B cell (primary cell): ENCODE measurements around the gene DTD1. TPM values are rescaled to one million over a fixed set of nuclear protein-coding genes. Genes with fewer than 3 reads are reported as not detected.

Experiments
- ATAC-seq: fragments of 200-7000 bp; cut with Tn5 transposase; one replicate; pipeline ENCODE4 v1.10.0; 2021; ENCODE audit warnings: low read depth, mild to moderate bottlenecking, moderate number of reproducible peaks, moderate library complexity
- CTCF ChIA-PET: fragments of 350-600 bp; sonication (Branson Sonifier 250); formaldehyde crosslinking; loops from one replicate; lab custom pipeline; 2021; ENCODE audit warnings: antibody characterized with exemption, inconsistent platforms; lab: Charles Lee
- POLR2A ChIA-PET: fragments of 350-600 bp; sonication (Branson Sonifier 250); formaldehyde crosslinking; loops from one replicate; lab custom pipeline; 2021; ENCODE audit warnings: antibody characterized with exemption; lab: Charles Lee
- DNase-seq: peaks from one replicate; pipeline ENCODE4 v3.0.0; 2013
- H2AFZ ChIP-seq: 2 replicates; pipeline ENCODE4 v1.6.1; 2012; ENCODE audit warnings: mild to moderate bottlenecking, low read depth, low read length; ENCODE audit not compliant: insufficient read depth, poor library complexity, severe bottlenecking
- H3K27ac ChIP-seq, 2 donors: 1 replicate in 1 of 2; 2 replicates in 1 of 2; pipeline ENCODE4 v1.5.1; 2012 to 2013; ENCODE audit warnings: low read length in 2 of 2, mild to moderate bottlenecking in 2 of 2, moderate library complexity in 1 of 2
- H3K27me3 ChIP-seq, 4 experiments: fragments of 200-600 bp in 1 of 4; sonication (generic) in 1 of 4; replicated peaks in 1 of 4; 1 replicate in 2 of 4; 2 replicates in 2 of 4; pipeline versions ENCODE4 v1.6.1 to v1.7.0; 2013 to 2016; ENCODE audit warnings: low read length in 3 of 4, mild to moderate bottlenecking in 2 of 4, mixed read lengths in 1 of 4, moderate library complexity in 1 of 4; ENCODE audit not compliant: insufficient read depth in 4 of 4, control insufficient read depth in 3 of 4; ENCODE audit errors: control extremely low read depth in 1 of 4
- H3K36me3 ChIP-seq, 2 experiments: replicated peaks in 1 of 2; 1 replicate in 1 of 2; 2 replicates in 1 of 2; pipeline versions ENCODE4 v1.6.1 to v1.7.1; 2013; ENCODE audit warnings: low read length in 1 of 2; ENCODE audit not compliant: insufficient read depth in 2 of 2, control insufficient read depth in 1 of 2; ENCODE audit errors: control extremely low read depth in 1 of 2, extremely low read depth in 1 of 2
- H3K4me1 ChIP-seq, 2 donors: fragments of 200-600 bp in 1 of 2; sonication (generic) in 1 of 2; 1 replicate in 1 of 2; 2 replicates in 1 of 2; pipeline versions ENCODE4 v1.5.1 to v1.6.1; 2013 to 2017; ENCODE audit warnings: low read length in 2 of 2; ENCODE audit not compliant: control insufficient read depth in 2 of 2, insufficient read depth in 2 of 2
- H3K4me2 ChIP-seq: replicated peaks from 2 replicates; pipeline ENCODE3; 2012; ENCODE audit warnings: mild to moderate bottlenecking, low read depth, low read length; ENCODE audit not compliant: poor library complexity, severe bottlenecking
- H3K4me3 ChIP-seq, 5 experiments: fragments of 200-600 bp in 1 of 5; sonication (generic) in 1 of 5; 1 replicate in 3 of 5; 2 replicates in 2 of 5; pipeline versions ENCODE4 v1.5.1 to v1.7.0; 2011 to 2016; ENCODE audit warnings: low read length in 4 of 5, mild to moderate bottlenecking in 4 of 5, low read depth in 2 of 5, control low read depth in 1 of 5, moderate library complexity in 1 of 5; ENCODE audit not compliant: insufficient read depth in 1 of 5; ENCODE audit errors: control extremely low read depth in 1 of 5, extremely low read depth in 1 of 5
- H3K79me2 ChIP-seq: fragments of 200-600 bp; sonication (generic); one replicate; pipeline ENCODE4 v1.6.0; 2016; ENCODE audit warnings: low read length; ENCODE audit not compliant: control insufficient read depth, insufficient read depth
- H3K9ac ChIP-seq: fragments of 200-600 bp; sonication (generic); 2 replicates; pipeline ENCODE4 v1.6.1; 2017; ENCODE audit warnings: mild to moderate bottlenecking, low read length, moderate library complexity
- H3K9me3 ChIP-seq, 3 donors: one replicate each; pipeline versions ENCODE4 v1.6.1 to v1.7.1; 2013; ENCODE audit warnings: low read length in 2 of 3; ENCODE audit not compliant: control insufficient read depth in 2 of 3, insufficient read depth in 1 of 3; ENCODE audit errors: control extremely low read depth in 1 of 3
- H4K20me1 ChIP-seq: 2 replicates; pipeline ENCODE4 v1.6.0; 2012; ENCODE audit warnings: mild to moderate bottlenecking, low read length; ENCODE audit not compliant: insufficient read depth, control insufficient read depth, poor library complexity, severe bottlenecking
- H3K27ac Mint-ChIP-seq: one replicate; pipeline ENCODE4 v1.8.0; 2021; ENCODE audit warnings: mixed read lengths
- H3K27me3 Mint-ChIP-seq: one replicate; pipeline ENCODE4 v1.8.0; 2021; ENCODE audit warnings: mixed read lengths
- H3K4me1 Mint-ChIP-seq: one replicate; pipeline ENCODE4 v1.8.0; 2021; ENCODE audit warnings: mixed read lengths
- H3K4me3 Mint-ChIP-seq: one replicate; pipeline ENCODE4 v1.8.0; 2021; ENCODE audit warnings: mixed read lengths
- H3K9me3 Mint-ChIP-seq: one replicate; pipeline ENCODE4 v1.8.0; 2022; ENCODE audit warnings: mixed read lengths; ENCODE audit not compliant: insufficient read depth
- CTCF ChIP-seq: fragments of 200-600 bp; IDR thresholded peaks from one replicate; pipeline ENCODE4 v1.8.0; 2022; ENCODE audit warnings: antibody characterized with exemption, mild to moderate bottlenecking
- EZH2 ChIP-seq: IDR thresholded peaks from 2 replicates; pipeline ENCODE4 v1.6.1; 2012; ENCODE audit warnings: borderline replicate concordance, low read depth, mild to moderate bottlenecking, moderate library complexity, low read length; ENCODE audit not compliant: insufficient read depth, poor library complexity, severe bottlenecking
- WGBS: methylation state at CpG from one replicate; pipeline ENCODE4 v1.1.5; 2013; ENCODE audit warnings: missing lambda C conversion rate; ENCODE audit not compliant: insufficient coverage; 5-methylcytosine and 5-hydroxymethylcytosine counted together
- intact Hi-C: fragments of 100-400 bp; cut with micrococcal nuclease; formaldehyde crosslinking; loops from one replicate; pipeline ENCODE4 v1.10.0; 2022
- polyA plus RNA-seq: library from polyadenylated mRNA; depleted of rRNA; stranded (reverse); fragments of >200 nt; gene quantifications from 2 replicates; pipeline ENCODE4 v1.2.3, GENCODE V29; 2012
- total RNA-seq, 2 donors: library from RNA; stranded (reverse); fragments of 120-200 nt in 1 of 2; gene quantifications; 1 replicate in 1 of 2; 2 replicates in 1 of 2; pipeline versions ENCODE4 v1.2.3 to v1.2.4, GENCODE V29; 2013 to 2022

The DTD1 gene
- total and polyA plus RNA-seq, 2 donors (not counting 1 experiment from before 2014, with no cell fraction given): 18.7 to 20.4 TPM

GRCh38 chr20:18794428-18794787, 206.6 kb downstream of the DTD1 start:
- peaks cover 4% of the 10 kb centered on the region for H3K79me2 ChIP-seq
- no peak for TF ChIP-seq EZH2
- no peak for TF ChIP-seq CTCF
- H3K36me3 ChIP-seq: no peaks in the 10 kb centered on the region
- peak overlapping the region; percentile 74 for H3K4me2 ChIP-seq
- Mint-ChIP-seq H3K4me1 (peaks cover 20% of the 10 kb centered on the region), H3K9me3 (no peaks in the 10 kb centered on the region), H3K27me3 (peaks cover 16% of the 10 kb centered on the region), H3K4me3 (peak overlapping the region; percentile 97), H3K27ac (peak overlapping the region; percentile 99)
- H4K20me1 ChIP-seq: no peaks in the 10 kb centered on the region
- peak overlapping the region; percentile 69 to 86 (median 73) for H3K4me3 ChIP-seq
- ATAC-seq: no peak
- ChIA-PET POLR2A (interaction anchor here (1.3 kb wide), 1 partner anchor 327 kb away, joined by 3 read pairs; the partner anchor contains the start of genes DZANK1 and POLR3F), CTCF (interaction anchor here (1.5 kb wide), 1 partner anchor 162 kb away, joined by 3 read pairs; no protein-coding TSS in a partner anchor)
- H2AFZ ChIP-seq: peak overlapping the region; percentile 71
- peaks cover 6 to 14% of the 10 kb centered on the region in 2 donors for H3K4me1 ChIP-seq
- intact Hi-C loops: loop anchor here (1.0 to 10.0 kb wide), 7 partner anchors 162 to 1920 kb away; partner anchors contain the start of genes CFAP61, CRNKL1, KAT14 and PET117
- H3K27me3 ChIP-seq: peaks cover 0 to 7% (median 2%) of the 10 kb centered on the region in 4 experiments
- no peaks in the 10 kb centered on the region for H3K9me3 ChIP-seq
- H3K27ac ChIP-seq: peak overlapping the region; percentile 90 to 93
- H3K9ac ChIP-seq: peak overlapping the region; percentile 76
- DNase-seq: no peak
- WGBS: 88% methylated on average over 2 of the region's 3 CpGs

- peaks cover 0 to 7% (median 2%) of the 10 kb centered on the region in 4 experiments for H3K27me3 ChIP-seq
- H3K9ac ChIP-seq: no peak overlapping the region
- intact Hi-C loops: loop anchor here (2.0 to 10.0 kb wide), 3 partner anchors 163 to 1919 kb away; partner anchors contain the start of genes RALGAPA2 and RRBP1
- H3K36me3 ChIP-seq: no peaks in the 10 kb centered on the region
- no peak overlapping the region for H2AFZ ChIP-seq
- no peaks in the 10 kb centered on the region for H4K20me1 ChIP-seq
- peaks cover 0 to 1% (median 0%) of the 10 kb centered on the region in 3 donors for H3K9me3 ChIP-seq
- no peak for TF ChIP-seq CTCF
- no peak for TF ChIP-seq EZH2
- H3K79me2 ChIP-seq: peaks cover 4% of the 10 kb centered on the region
- H3K4me1 ChIP-seq: peaks cover 6 to 14% of the 10 kb centered on the region in 2 donors
- Mint-ChIP-seq H3K27me3 (peaks cover 10% of the 10 kb centered on the region), H3K4me3 (peak overlapping the region; percentile 97), H3K4me1 (peaks cover 20% of the 10 kb centered on the region), H3K27ac (no peak overlapping the region), H3K9me3 (no peaks in the 10 kb centered on the region)
- H3K27ac ChIP-seq: no peak overlapping the region
- ATAC-seq: no peak
- POLR2A ChIA-PET: no interaction called here
- DNase-seq: no peak
- H3K4me2 ChIP-seq: no peak overlapping the region
- WGBS: 90% methylated on average over 2 of the region's 4 CpGs
- CTCF ChIA-PET: interaction anchor here (1.5 kb wide), 1 partner anchor 163 kb away, joined by 3 read pairs; no protein-coding TSS in a partner anchor
- no peak overlapping the region for H3K4me3 ChIP-seq
Observed at GRCh38 chr20:18795366-18795765, 207.5 kb downstream of the DTD1 start.
